Activated CD4-positive, alpha-beta T cell treated with anti-CD3 and anti-CD28 coated beads, Interleukin-2, Interleukin-4, amounts not matched to agents 100 ng/mL and 50 ng/mL, durations not matched to agents 16 hours and 8 hours (primary cell): ENCODE data around the gene TRPT1.

Experiments used
- DNase-seq: peaks from one replicate; pipeline ENCODE4 v3.0.0-alpha.2; 2020; ENCODE audit warnings: low spot score

The TRPT1 gene

GRCh38 chr11:64244966-64245365 lies 19.0 kb upstream of the TRPT1 start:
- no peak for DNase-seq

GRCh38 chr11:64244107-64244506 lies 18.1 kb upstream of the TRPT1 start:
- DNase-seq: no peak

- DNase-seq: no peak
These were observed 17.4 kb upstream of the TRPT1 start for GRCh38 chr11:64243236-64243854.

GRCh38 chr11:64241491-64242374 lies 15.7 kb upstream of the TRPT1 start:
- DNase-seq: no peak

- peak; percentile 100 for DNase-seq
These were observed 15.2 kb upstream of the TRPT1 start for GRCh38 chr11:64241241-64241490.

GRCh38 chr11:64240435-64241240 lies 14.7 kb upstream of the TRPT1 start, which contains the start of gene FKBP2:
Gene FKBP2 (plus strand): TSS chr11:64241095. CDS start chr11:64242388, 1,293 bp downstream.
- DNase-seq: peak; percentile 98

- DNase-seq: no peak
These were observed 13.9 kb upstream of the TRPT1 start for GRCh38 chr11:64239662-64240434.

- no peak for DNase-seq
These were observed 13.0 kb upstream of the TRPT1 start for GRCh38 chr11:64238999-64239398.

- DNase-seq: no peak
These were observed 12.1 kb upstream of the TRPT1 start for GRCh38 chr11:64238076-64238475.

GRCh38 chr11:64237484-64237951 lies 11.5 kb upstream of the TRPT1 start:
- no peak for DNase-seq

GRCh38 chr11:64235437-64236161 lies 9.6 kb upstream of the TRPT1 start:
- no peak for DNase-seq

- no peak for DNase-seq
These were observed 8.8 kb upstream of the TRPT1 start for GRCh38 chr11:64234647-64235379.

GRCh38 chr11:64233913-64234586 lies 8.1 kb upstream of the TRPT1 start, which contains the start of gene VEGFB:
Gene VEGFB (plus strand): TSS chr11:64234584. CDS start chr11:64234834, 250 bp downstream.
- peak; percentile 69 for DNase-seq

- no peak for DNase-seq
These were observed 7.0 kb upstream of the TRPT1 start for GRCh38 chr11:64232967-64233315.

- DNase-seq: no peak
These were observed 6.4 kb upstream of the TRPT1 start for GRCh38 chr11:64232182-64232966.

- no peak for DNase-seq
These were observed 5.6 kb upstream of the TRPT1 start for GRCh38 chr11:64231546-64231945.

- no peak for DNase-seq
These were observed 5.0 kb upstream of the TRPT1 start for GRCh38 chr11:64230985-64231365.

GRCh38 chr11:64230171-64230984 lies 4.4 kb upstream of the TRPT1 start, which contains the start of gene DNAJC4:
Gene DNAJC4 (plus strand): TSS chr11:64230548. CDS start chr11:64230855, 307 bp downstream.
- peak; percentile 91 for DNase-seq
